ENCODE results near the gene BDKRB1. TPM values are rescaled to one million over a fixed set of nuclear protein-coding genes. Genes with fewer than 3 reads are reported as not detected.
A peak's percentile ranks its signal among the peaks of the same experiment; 100 is the strongest.

Gene BDKRB1
- total and polyA plus RNA-seq, 10 donors, result 0.22 TPM; not detected in 9

DNA sequence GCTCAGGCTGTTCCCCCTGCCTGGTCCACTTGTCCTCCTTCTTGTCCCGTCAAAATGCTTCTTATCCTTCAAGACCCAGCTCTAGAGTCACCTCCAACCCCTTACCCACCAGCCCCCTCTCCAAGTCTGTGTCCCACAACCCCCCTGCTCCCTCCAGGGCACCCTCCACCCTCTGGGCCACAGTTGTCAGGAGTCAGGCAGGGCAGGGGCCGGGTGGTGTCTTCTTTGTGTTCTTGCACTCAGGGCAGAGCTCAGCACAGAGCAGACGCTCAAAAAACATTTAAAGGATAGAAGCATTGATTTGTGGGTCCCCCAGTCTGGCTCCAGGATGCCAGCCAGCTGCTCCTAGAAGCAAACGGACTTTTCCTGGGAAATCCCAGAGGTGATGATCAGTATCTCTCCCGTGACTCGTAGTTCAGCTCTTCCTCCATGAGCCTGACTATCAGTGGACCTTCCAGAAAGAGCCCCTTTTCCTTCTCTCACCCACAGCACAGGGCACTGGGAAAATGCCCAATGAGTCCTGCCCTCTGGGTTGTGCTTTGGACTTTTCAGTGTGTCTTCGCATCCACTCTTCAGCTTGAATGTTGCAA lies 17.2 kb upstream of the BDKRB1 start:
- no peak for DNase-seq
- TF ChIP-seq, protein P1, sequence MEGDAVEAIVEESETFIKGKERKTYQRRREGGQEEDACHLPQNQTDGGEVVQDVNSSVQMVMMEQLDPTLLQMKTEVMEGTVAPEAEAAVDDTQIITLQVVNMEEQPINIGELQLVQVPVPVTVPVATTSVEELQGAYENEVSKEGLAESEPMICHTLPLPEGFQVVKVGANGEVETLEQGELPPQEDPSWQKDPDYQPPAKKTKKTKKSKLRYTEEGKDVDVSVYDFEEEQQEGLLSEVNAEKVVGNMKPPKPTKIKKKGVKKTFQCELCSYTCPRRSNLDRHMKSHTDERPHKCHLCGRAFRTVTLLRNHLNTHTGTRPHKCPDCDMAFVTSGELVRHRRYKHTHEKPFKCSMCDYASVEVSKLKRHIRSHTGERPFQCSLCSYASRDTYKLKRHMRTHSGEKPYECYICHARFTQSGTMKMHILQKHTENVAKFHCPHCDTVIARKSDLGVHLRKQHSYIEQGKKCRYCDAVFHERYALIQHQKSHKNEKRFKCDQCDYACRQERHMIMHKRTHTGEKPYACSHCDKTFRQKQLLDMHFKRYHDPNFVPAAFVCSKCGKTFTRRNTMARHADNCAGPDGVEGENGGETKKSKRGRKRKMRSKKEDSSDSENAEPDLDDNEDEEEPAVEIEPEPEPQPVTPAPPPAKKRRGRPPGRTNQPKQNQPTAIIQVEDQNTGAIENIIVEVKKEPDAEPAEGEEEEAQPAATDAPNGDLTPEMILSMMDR (IDR thresholded peaks at IDR 0.05 in 8 of 11, conservative IDR thresholded peaks at IDR 0.05 in 3 of 11), result no peak
- TF ChIP-seq POLR2A (IDR thresholded peaks at IDR 0.05) (no peak), POLR2AphosphoS5 (IDR thresholded peaks at IDR 0.05) (no peak)
- 68 to 76% (median 73%) methylated on average over 7 of the region's 7 CpGs for WGBS, 5 donors

DNA sequence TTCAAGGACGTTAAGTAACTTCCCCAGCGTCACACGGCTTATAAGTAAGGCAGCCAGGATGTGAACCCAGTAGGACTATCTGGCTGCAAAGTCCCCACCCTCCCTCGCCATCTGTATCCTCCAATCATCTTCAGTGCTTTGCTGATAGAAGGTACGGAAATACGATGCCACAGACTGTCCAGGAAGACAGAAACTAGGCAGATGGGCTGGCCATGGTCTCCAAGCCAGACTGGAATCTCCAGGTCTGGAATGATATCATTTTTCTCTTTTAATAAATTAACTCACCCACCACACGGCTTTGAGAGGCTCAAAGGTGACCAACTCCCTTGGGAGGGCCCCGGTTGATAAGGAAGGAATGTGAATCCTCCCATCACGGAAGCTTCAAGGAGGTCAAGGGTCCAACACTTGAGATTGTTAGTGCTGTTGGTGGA lies 16.3 kb upstream of the BDKRB1 start:
- 55 to 70% (median 57%) methylated on average over 9 of the region's 9 CpGs for WGBS, 5 donors
- H3K9me3 ChIP-seq, result no peaks in the 10 kb centered on the region
- TF ChIP-seq POLR2A (IDR thresholded peaks at IDR 0.05) (no peak), POLR2AphosphoS5 (IDR thresholded peaks at IDR 0.05) (no peak)
- TF ChIP-seq, protein P1 (IDR thresholded peaks at IDR 0.05 in 8 of 11, conservative IDR thresholded peaks at IDR 0.05 in 3 of 11), result no peak
- intact Hi-C loops (cut with DNase I; ENCODE audit: low total_unique reads), result no loop called here
- DNase-seq, result no peak
- H3K27ac ChIP-seq, result no peak overlapping the region
- no peaks in the 10 kb centered on the region for H3K36me3 ChIP-seq
- H3K4me1 ChIP-seq, result no peaks in the 10 kb centered on the region
- no peak overlapping the region for H3K4me3 ChIP-seq
- peaks cover 0 to 24% (median 0%) of the 10 kb centered on the region in 7 donors for H3K27me3 ChIP-seq (replicated peaks in 1 of 7)

More for the DNA sequence above, 17.2 kb upstream of the BDKRB1 start:
- no peak overlapping the region for H3K4me3 ChIP-seq
- H3K9me3 ChIP-seq, result no peaks in the 10 kb centered on the region
- no peak overlapping the region for H3K27ac ChIP-seq
- H3K36me3 ChIP-seq, result no peaks in the 10 kb centered on the region
- intact Hi-C loops (cut with DNase I; ENCODE audit: low total_unique reads), result no loop called here
- H3K4me1 ChIP-seq, result no peaks in the 10 kb centered on the region
- peaks cover 0 to 24% (median 0%) of the 10 kb centered on the region in 7 donors for H3K27me3 ChIP-seq (replicated peaks in 1 of 7)

DNA sequence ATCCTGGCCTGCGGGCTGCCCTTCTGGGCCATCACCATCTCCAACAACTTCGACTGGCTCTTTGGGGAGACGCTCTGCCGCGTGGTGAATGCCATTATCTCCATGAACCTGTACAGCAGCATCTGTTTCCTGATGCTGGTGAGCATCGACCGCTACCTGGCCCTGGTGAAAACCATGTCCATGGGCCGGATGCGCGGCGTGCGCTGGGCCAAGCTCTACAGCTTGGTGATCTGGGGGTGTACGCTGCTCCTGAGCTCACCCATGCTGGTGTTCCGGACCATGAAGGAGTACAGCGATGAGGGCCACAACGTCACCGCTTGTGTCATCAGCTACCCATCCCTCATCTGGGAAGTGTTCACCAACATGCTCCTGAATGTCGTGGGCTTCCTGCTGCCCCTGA lies 15.4 kb upstream of the BDKRB1 start:
- Histone ChIP-seq H3K27me3 (replicated peaks in 1 of 7) (peaks cover 0 to 24% (median 0%) of the 10 kb centered on the region in 7 donors), H3K4me3 (no peak overlapping the region), H3K27ac (no peak overlapping the region), H3K4me1 (no peaks in the 10 kb centered on the region), H3K9me3 (peaks cover 0 to 2% (median 0%) of the 10 kb centered on the region in 8 donors), H3K36me3 (no peaks in the 10 kb centered on the region)
- WGBS, 5 donors, result 91 to 96% (median 95%) methylated on average over 11 to 18 of the region's 18 CpGs
- intact Hi-C loops (cut with DNase I; ENCODE audit: low total_unique reads), result no loop called here
- TF ChIP-seq, protein P1 (IDR thresholded peaks at IDR 0.05 in 8 of 11, conservative IDR thresholded peaks at IDR 0.05 in 3 of 11), result no peak
- no peak for TF ChIP-seq POLR2AphosphoS5 (IDR thresholded peaks at IDR 0.05)
- no peak for TF ChIP-seq POLR2A (IDR thresholded peaks at IDR 0.05)
- DNase-seq, result no peak

DNA sequence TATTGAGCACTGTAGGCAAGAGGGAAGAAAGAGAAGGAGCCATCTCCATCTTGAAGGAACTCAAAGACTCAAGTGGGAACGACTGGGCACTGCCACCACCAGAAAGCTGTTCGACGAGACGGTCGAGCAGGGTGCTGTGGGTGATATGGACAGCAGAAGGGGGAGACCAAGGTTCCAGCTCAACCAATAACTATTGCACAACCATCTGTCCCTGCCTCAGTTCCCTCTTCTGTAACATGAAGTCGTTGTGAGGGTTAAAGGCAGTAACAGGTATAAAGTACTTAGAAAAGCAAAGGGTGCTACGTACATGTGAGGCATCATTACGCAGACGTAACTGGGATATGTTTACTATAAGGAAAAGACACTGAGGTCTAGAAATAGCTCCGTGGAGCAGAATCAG lies 13.9 kb upstream of the BDKRB1 start:
- H3K4me1 ChIP-seq, result no peaks in the 10 kb centered on the region
- H3K9me3 ChIP-seq, result peaks cover 0 to 2% (median 0%) of the 10 kb centered on the region in 8 donors
- DNase-seq, result peak; percentile 16
- peaks cover 0 to 30% (median 0%) of the 10 kb centered on the region in 7 donors for H3K27me3 ChIP-seq (replicated peaks in 1 of 7)
- intact Hi-C loops (cut with DNase I; ENCODE audit: low total_unique reads), result no loop called here
- 88 to 95% (median 93%) methylated on average over 10 of the region's 10 CpGs for WGBS, 5 donors
- H3K4me3 ChIP-seq, result no peak overlapping the region
- no peaks in the 10 kb centered on the region for H3K36me3 ChIP-seq
- TF ChIP-seq, protein P1 (IDR thresholded peaks at IDR 0.05 in 8 of 11, conservative IDR thresholded peaks at IDR 0.05 in 3 of 11), result no peak
- no peak for TF ChIP-seq POLR2AphosphoS5 (IDR thresholded peaks at IDR 0.05)
- H3K27ac ChIP-seq, result no peak overlapping the region
